Activated naive CD4-positive, alpha-beta T cell (primary cell): ENCODE results near the gene CRLF2.
"Not testable (repeated sequence)": the region's sequence is repeated elsewhere in the genome, so short reads cannot be mapped to it uniquely, and the experiment has no call there.

Experiments used
- DNase-seq, 4 experiments: peaks; one replicate each; lab custom pipeline; 2025; lab: John Stamatoyannopoulos, UW

Gene CRLF2

DNA sequence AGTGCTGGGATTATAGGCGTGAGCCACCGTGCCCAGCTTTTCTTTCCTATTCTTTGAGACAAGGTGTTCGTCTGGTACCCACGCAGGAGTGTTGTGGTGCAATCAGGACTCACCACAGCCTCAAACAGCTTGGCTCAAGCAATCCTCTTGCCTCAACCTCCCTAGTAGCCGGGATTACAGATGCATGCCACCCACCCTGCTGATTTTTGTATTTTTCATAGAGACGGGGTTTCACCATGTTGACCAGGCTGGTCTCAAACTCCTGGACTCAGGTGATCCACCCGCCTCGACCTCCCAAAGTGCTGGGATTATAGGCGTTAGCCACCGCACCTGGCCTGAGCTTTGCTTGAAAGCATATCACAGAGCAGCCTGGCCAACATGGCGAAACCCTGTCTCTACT lies 1.5 kb upstream of the CRLF2 start:
- DNase-seq = no peak

GRCh38 chrX:1210844-1211243 lies 1.6 kb downstream of the CRLF2 start:
- no peak for DNase-seq

- DNase-seq = no peak
Observed at GRCh38 chrX:1207496-1208025, 4.9 kb downstream of the CRLF2 start.

- no peak for DNase-seq
Observed at GRCh38 chrX:1205681-1206611, 6.5 kb downstream of the CRLF2 start.

DNA sequence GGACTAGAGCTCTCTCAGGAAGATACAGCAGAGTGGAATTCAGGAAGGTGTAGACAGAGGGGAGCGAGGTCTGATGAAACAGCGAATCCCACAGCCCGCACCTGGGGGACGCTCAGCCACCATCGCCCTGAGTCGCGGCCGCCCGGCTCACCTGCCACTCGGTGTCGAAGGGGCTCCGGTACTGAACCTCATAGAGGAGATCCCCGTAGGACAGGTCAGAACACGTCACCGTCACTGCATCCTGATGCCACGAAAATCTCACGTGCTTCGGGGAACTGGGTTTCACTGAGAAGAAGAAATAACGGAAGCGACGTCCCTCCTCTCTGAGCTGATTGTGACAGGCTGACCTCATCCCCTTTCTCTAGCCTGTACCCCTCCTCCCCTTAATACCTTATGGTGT lies 10.2 kb downstream of the CRLF2 start:
- no peak for DNase-seq

DNA sequence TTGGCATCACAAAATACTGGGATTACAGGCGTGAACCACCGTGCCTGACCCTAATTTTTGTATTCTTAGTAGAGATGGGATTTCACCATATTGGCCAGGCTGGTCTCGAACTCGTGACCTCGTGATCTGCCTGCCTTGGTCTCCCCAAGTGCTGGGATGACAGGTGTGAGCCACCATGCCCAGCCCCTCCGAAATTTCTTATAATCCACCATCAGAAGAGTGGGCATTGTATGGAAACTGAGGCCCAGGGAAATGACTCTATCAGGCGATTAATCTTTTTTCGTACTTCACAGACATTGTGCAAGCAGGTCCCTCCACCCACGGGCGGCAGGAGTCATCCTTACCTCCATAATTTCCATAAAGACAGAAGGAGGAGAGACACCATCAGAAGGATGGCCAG lies 16.0 kb downstream of the CRLF2 start:
- no peak for DNase-seq

GRCh38 chrX:1192196-1192595 lies 20.3 kb downstream of the CRLF2 start:
- DNase-seq = not testable (repeated sequence)

DNA sequence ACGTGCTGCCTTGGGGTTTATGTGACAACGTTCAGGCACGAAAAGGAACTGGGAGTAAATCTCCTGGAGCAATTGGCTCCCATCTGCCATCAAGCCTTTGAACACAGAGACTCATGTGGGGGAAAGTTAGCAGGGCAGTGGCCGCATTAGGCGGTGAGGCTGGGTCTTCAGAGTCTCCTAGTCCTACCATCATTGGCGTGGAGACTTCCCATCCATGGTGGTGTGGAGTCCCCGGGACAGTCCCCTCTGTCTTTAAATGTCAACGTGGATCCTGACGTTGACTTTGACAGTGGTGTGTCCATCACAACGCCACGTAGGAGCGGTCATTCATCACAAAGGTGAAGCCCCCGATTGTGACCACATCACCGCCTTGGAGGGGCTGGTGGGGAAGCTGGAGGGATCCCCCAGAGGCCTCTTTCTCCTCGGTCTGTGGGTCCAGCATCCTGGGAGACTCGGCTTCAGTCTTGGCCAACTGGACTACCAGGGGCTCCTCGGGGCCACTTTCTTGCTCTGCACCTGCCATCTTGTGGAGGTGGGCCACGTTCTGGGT lies 21.8 kb downstream of the CRLF2 start:
- DNase-seq = no peak

DNA sequence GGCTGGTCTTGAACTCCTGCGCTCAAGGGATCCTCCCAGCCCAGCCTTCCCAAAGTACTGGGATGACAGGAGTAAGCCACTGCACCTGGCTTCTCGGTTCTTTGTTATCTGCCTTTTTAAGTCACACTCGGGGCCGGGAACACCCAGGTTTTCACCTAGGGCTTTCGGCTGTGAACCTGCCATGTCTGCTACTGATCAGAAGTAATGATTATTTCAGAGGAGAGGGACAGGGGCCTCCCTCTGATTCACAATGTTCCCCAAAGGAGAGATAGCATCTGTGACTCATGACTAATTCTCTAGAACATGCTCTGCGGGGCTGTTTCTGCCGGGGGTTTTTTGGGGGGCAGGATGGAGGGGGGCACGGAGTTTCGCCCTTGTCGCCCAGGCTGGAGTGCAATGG lies 26.9 kb downstream of the CRLF2 start:
- no peak for DNase-seq

- DNase-seq = no peak
Observed at GRCh38 chrX:1182211-1182610, 30.2 kb downstream of the CRLF2 start.

- not testable (repeated sequence) for DNase-seq
Observed at GRCh38 chrX:1181661-1182060, 30.8 kb downstream of the CRLF2 start.

DNA sequence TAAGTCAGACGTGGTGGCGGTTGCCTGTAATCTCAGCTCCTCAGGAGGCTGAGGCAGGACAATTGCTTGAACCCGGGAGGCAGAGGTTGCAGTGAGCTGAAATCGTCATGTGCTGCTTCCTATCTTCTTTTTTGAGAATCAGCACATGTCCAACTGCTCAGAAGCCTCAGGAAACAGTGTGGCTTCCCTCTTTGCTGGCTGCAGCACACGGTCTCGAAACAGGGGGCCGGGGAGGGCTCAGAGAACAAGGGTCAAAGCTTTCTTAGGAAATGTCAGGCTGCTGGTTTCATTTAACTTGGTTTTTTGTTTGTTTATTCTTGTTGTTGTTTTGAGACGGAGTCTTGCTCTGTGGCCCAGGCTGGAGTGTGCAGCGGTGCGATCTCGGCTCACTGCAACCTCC lies 31.3 kb downstream of the CRLF2 start:
- no peak for DNase-seq

- no peak for DNase-seq
Observed at GRCh38 chrX:1178580-1179057, 33.8 kb downstream of the CRLF2 start.

DNA sequence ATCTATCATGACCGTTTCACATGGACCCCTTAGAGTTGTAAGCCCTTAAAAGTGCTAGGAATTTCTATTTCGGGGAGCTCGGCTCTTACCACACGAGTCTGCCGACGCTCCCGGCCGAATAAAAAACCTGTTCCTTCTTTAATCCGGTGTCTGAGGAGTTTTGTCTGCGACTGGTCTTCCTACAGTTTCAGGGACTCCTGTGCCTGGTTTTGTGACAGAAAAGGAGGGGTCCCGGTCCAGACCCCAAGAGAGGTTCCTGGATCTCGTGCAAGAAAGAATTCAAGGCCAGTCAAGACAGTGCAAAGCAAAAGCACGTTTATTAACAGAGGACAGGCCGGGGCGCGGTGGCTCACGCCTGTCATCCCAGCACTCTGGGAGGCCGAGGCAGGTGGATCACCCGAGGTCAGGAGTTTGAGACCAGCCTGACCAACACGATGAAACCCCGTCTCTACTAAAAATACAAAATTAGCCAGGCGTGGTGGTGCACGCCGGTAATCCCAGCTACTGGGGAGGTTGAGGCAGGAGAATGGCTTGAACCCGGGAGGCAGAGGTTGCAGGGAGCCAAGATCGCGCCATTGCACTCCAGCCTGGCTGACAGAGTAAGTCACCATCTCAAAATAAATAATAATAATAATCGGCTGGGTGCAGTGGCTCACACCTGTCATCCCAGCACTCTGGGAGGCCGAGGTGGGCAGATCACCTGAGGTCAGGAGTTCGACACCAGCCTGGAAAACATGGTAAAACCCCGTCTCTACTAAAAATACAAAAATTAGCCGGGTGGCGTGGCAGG lies 35.7 kb downstream of the CRLF2 start:
- DNase-seq = not testable (repeated sequence)

- not testable (repeated sequence) for DNase-seq
Observed at GRCh38 chrX:1174609-1175545, 37.6 kb downstream of the CRLF2 start.

DNA sequence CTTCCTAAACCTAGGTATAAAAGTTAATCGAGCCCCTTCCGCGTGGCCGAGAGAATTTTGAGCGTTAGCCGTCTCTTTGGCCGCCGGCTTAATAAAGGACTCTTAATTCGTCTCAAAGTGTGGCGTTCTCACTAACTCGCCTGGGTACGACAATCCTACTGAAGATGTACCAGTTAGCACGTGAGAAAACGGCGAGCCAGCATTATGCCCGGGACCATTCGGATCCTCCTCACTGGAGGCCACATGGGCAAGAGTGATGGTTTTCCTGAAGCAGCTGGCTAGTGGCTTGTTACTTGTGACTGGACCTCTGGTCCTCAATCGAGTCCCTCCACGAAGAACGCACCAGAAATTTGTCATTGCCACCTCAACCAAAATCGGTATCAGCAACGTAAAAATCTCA lies 39.0 kb downstream of the CRLF2 start:
- DNase-seq = not testable (repeated sequence)

DNA sequence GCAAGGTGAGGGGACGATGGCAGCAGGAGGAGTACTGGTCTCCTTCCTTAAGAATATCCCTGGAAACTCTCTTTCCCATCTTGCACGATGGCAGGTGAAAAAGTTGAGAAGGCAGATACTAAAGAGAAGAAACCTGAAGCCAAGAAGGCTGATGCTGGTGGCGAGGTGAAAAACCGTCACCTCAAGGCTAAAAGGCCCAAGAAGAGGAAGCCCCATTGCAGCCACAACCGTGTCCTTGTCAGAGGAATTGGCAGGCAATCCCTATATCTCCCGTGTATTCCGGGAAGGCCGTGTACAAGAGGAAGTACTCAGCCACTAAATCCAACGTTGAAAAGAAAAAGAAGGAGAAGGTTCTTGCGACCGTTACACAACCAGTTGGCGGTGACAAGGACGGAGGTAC lies 40.0 kb downstream of the CRLF2 start:
- no peak for DNase-seq

DNA sequence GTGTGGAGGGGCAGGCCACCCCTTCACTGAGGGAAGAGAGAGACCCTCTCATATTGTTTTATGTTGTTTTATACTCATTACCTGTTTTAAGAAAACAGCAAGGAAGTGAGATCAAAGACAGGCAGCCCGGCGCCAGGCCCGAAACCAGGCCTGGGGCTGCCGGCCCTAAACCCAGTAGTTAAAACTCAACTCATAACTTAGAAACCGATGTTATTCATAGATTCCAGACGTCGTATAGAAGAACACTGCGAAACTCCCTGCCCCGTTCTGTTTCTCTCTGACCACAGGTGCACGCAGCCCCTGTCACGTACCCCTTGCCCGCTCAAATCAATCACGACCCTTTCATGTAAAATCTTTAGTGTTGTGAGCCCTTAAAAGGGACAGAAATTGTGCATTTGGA lies 40.5 kb downstream of the CRLF2 start:
- DNase-seq = not testable (repeated sequence)

- no peak for DNase-seq
Observed at GRCh38 chrX:1170243-1170642, 42.2 kb downstream of the CRLF2 start.

- no peak for DNase-seq
Observed at GRCh38 chrX:1169189-1169588, 43.3 kb downstream of the CRLF2 start.

DNA sequence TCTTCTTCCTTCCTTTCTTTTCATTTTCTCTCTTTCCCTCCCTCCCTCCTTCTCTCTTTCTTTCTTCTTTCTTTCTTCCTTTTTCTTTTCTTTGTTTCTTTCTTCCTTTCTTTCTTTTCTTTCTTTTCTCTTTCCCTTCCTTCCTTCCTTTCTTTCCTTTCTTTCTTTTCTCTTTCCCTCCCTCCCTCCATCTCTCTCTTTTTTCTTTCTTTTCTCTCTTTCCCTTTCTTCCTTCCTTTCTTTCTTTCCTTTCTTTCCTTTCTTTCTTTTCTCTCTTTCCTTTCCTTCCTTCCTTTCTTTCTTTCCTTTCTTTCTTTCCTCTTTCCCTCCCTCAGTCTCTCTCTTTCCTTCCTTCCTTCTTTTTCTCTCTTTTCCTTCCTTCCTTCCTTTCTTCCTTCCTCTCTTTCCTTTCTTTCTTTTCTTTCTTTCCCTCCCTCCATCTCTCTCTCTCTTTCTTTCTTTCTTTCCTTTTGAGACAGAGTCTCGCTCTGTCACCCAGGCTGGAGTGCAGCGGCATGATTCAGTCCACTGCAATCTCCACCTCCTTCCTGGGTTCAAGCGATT lies 44.4 kb downstream of the CRLF2 start:
- no peak for DNase-seq
